ENCODE measurements around the gene ACOT8. TPM values are rescaled to one million over a fixed set of nuclear protein-coding genes. Genes with fewer than 3 reads are reported as not detected.

Gene ACOT8
- total RNA-seq, 1 donor from 2014 or later = 23.6 TPM

DNA sequence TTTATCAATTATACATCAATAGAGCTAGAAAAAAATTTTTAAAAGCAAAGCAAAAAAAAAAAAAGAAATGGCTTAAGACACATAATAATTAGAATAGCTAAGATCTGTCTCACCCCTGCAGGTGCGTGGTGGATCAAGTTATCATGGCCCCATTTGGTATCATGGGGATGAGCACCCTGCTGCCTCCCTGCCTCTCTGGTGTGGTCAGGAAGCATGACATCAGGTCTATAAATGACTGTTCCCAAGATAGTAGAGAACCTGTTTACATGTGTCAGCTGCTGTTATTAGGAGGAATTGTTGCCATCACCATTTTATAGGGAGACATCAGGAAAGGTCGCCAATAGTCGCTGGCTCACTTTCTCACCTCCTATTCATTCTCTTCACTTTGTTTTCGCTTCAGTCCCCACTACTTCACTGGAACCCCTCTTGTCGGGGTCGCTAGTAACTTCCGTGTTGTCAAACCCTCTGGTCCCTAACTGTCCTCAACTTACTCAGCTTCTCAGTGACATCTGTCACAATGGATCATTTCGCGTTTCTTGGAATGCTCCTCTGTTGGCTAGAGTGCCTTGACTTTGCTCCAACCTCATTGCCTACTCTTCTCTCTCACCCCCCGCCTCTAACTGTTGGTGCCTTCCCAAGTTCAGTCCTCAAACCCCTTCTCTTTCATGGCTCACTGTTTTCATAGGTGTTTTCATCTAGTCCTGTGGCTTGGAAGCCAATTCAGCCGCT is 60.7 kb downstream of the ACOT8 start:
- H3K36me3 Mint-ChIP-seq (ENCODE audit: unreplicated experiment) = peaks cover 24% of the 10 kb centered on the region
- no peak overlapping the region for H3K4me3 Mint-ChIP-seq (ENCODE audit: unreplicated experiment)
- H3K4me1 Mint-ChIP-seq (ENCODE audit: unreplicated experiment) = peaks cover 9% of the 10 kb centered on the region
- no peak for DNase-seq (ENCODE audit: extremely low spot score, unreplicated experiment)
- no peaks in the 10 kb centered on the region for H3K27me3 Mint-ChIP-seq (ENCODE audit: unreplicated experiment)
- TF ChIP-seq, protein P1, sequence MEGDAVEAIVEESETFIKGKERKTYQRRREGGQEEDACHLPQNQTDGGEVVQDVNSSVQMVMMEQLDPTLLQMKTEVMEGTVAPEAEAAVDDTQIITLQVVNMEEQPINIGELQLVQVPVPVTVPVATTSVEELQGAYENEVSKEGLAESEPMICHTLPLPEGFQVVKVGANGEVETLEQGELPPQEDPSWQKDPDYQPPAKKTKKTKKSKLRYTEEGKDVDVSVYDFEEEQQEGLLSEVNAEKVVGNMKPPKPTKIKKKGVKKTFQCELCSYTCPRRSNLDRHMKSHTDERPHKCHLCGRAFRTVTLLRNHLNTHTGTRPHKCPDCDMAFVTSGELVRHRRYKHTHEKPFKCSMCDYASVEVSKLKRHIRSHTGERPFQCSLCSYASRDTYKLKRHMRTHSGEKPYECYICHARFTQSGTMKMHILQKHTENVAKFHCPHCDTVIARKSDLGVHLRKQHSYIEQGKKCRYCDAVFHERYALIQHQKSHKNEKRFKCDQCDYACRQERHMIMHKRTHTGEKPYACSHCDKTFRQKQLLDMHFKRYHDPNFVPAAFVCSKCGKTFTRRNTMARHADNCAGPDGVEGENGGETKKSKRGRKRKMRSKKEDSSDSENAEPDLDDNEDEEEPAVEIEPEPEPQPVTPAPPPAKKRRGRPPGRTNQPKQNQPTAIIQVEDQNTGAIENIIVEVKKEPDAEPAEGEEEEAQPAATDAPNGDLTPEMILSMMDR (IDR thresholded peaks at IDR 0.05) = no peak
- H3K9me3 Mint-ChIP-seq (ENCODE audit: unreplicated experiment) = no peaks in the 10 kb centered on the region
- H3K27ac Mint-ChIP-seq (ENCODE audit: unreplicated experiment) = no peak overlapping the region

DNA sequence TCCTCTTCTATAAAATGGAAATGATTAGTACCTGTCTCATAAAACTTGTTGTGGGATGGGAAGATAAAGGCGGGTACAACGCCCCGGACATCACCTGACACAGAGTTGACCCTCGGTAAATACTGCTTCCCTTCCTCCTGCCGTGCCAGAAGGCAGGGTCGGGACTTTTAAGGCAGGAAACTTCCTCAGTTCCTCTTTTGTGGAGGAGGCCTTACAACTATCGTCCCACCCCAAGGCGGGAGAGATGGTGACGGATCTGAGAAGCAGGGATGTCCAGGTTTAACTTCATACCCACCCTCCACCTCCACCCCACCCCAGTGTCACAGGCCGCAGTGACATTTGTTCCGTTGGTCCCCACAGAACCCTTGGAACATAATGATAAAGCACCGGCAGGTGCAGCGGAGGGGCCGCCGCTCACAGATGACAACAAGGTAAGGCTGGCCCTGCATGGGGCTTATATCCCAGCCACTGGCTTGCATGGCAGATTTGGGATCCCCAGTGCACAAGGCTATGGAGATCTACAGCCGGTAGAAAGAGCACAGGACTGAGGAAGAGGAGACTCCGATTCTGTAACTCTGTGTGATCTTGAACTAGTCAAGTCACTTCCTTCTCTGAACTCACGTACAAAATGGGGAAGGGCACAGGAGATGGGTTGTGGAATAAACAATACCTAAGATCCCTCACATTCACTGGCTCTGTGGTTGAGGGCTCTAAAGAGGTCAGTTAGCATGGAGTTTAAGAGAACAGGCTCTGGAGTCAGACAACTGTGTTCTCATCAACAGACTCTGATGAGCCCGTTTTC is 64.7 kb downstream of the ACOT8 start:
- TF ChIP-seq, protein P1 (IDR thresholded peaks at IDR 0.05) = no peak
- peaks cover 10% of the 10 kb centered on the region for H3K4me1 Mint-ChIP-seq (ENCODE audit: unreplicated experiment)

More for the DNA sequence above, 64.7 kb downstream of the ACOT8 start:
- Mint-ChIP-seq H3K9me3 (ENCODE audit: unreplicated experiment) (no peaks in the 10 kb centered on the region), H3K27me3 (ENCODE audit: unreplicated experiment) (no peaks in the 10 kb centered on the region), H3K27ac (ENCODE audit: unreplicated experiment) (peak overlapping the region; percentile 81), H3K36me3 (ENCODE audit: unreplicated experiment) (peaks cover 24% of the 10 kb centered on the region), H3K4me3 (ENCODE audit: unreplicated experiment) (peak overlapping the region; percentile 89)
- DNase-seq (ENCODE audit: extremely low spot score, unreplicated experiment) = no peak

Other genes starting within 250 kb of the ACOT8 start
- gene WFDC10A, start 227.7 kb downstream of the ACOT8 start, total RNA-seq = not detected in 2 replicates
- not detected in 2 replicates for gene WFDC9, start 226.1 kb downstream of the ACOT8 start, total RNA-seq
- gene WFDC11, start 187.2 kb downstream of the ACOT8 start, total RNA-seq = not detected in 2 replicates
- not detected in 2 replicates for gene WFDC13, start 155.4 kb downstream of the ACOT8 start, total RNA-seq
- not detected in 2 replicates for gene WFDC10B, start 152.4 kb downstream of the ACOT8 start, total RNA-seq
- not detected in 2 replicates for gene SPINT4, start 135.0 kb downstream of the ACOT8 start, total RNA-seq
- 0.91 TPM in 1 of 2 replicates, not detected in the other for gene WFDC3, start 65.5 kb downstream of the ACOT8 start, total RNA-seq
- gene DNTTIP1, start 65.4 kb downstream of the ACOT8 start, total RNA-seq = 23.2 and 30.0 TPM in 2 replicates
- gene UBE2C, start 44.7 kb downstream of the ACOT8 start, total RNA-seq = 21.3 and 21.9 TPM in 2 replicates
- gene TNNC2, start 30.1 kb downstream of the ACOT8 start, total RNA-seq = 1.2 TPM in 1 of 2 replicates, not detected in the other
- gene SNX21, start 23.6 kb downstream of the ACOT8 start, total RNA-seq = 24.4 and 25.6 TPM in 2 replicates
- 3.9 and 4.4 TPM in 2 replicates for gene ZSWIM3, start 222 bp upstream of the ACOT8 start, total RNA-seq
- gene ZSWIM1, start 23.8 kb upstream of the ACOT8 start, total RNA-seq = 12.6 and 13.3 TPM in 2 replicates
- gene SPATA25, start 30.2 kb upstream of the ACOT8 start, total RNA-seq = 2.9 TPM in 2 replicates
- gene NEURL2, start 33.8 kb upstream of the ACOT8 start, total RNA-seq = 7.3 and 7.4 TPM in 2 replicates
- 310 and 318 TPM in 2 replicates for gene CTSA, start 33.9 kb upstream of the ACOT8 start, total RNA-seq
- gene PLTP, start 54.8 kb upstream of the ACOT8 start, total RNA-seq = 195 and 211 TPM in 2 replicates
- gene PCIF1, start 77.3 kb upstream of the ACOT8 start, total RNA-seq = 34.6 and 42.1 TPM in 2 replicates
- gene ZNF335, start 114.8 kb upstream of the ACOT8 start, total RNA-seq = 23.9 and 24.6 TPM in 2 replicates
- gene MMP9, start 151.5 kb upstream of the ACOT8 start, total RNA-seq = not detected in 2 replicates
- gene SLC12A5, start 171.8 kb upstream of the ACOT8 start, total RNA-seq = 1.7 TPM in 1 of 2 replicates, not detected in the other
- 29.8 and 39.0 TPM in 2 replicates for gene NCOA5, start 232.6 kb upstream of the ACOT8 start, total RNA-seq

Measured in osteocyte (in vitro differentiated cells).